ENCODE measurements around the gene MAP3K12.

DNA sequence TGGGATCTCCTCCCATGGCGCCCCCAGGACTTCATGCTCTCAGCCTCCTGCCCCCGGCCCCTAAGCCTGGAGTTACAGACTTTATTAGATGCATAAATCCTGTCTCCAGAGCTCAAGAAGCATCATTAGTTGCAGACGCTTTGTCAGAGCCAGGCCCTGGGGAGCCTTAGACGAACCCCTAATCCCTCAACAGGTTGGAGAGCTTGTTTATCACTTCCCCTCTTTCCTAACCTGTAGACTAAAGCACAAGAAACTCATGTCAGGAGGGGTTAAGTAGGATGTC lies 8.3 kb upstream of the MAP3K12 start:
- TF ChIP-seq, protein P1, sequence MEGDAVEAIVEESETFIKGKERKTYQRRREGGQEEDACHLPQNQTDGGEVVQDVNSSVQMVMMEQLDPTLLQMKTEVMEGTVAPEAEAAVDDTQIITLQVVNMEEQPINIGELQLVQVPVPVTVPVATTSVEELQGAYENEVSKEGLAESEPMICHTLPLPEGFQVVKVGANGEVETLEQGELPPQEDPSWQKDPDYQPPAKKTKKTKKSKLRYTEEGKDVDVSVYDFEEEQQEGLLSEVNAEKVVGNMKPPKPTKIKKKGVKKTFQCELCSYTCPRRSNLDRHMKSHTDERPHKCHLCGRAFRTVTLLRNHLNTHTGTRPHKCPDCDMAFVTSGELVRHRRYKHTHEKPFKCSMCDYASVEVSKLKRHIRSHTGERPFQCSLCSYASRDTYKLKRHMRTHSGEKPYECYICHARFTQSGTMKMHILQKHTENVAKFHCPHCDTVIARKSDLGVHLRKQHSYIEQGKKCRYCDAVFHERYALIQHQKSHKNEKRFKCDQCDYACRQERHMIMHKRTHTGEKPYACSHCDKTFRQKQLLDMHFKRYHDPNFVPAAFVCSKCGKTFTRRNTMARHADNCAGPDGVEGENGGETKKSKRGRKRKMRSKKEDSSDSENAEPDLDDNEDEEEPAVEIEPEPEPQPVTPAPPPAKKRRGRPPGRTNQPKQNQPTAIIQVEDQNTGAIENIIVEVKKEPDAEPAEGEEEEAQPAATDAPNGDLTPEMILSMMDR (conservative IDR thresholded peaks at IDR 0.05; ENCODE audit: low read depth, low read length), result no peak
- TF ChIP-seq EZH2phosphoT487 (IDR thresholded peaks at IDR 0.05; ENCODE audit: borderline replicate concordance, low read length), result no peak
- TF ChIP-seq EZH2 (IDR thresholded peaks at IDR 0.05; ENCODE audit: low read length, unreplicated experiment), result no peak

Data from PC-3 (cell line).